ENCODE results near the gene RFX2.

GRCh38 chr19:6100284-6100915, 9.9 kb downstream of the RFX2 start:
- TF ChIP-seq CTCF (IDR thresholded peaks at IDR 0.05; ENCODE audit: poor library complexity) (no peak), EZH2 (IDR thresholded peaks at IDR 0.05; ENCODE audit: borderline replicate concordance) (no peak)
